Effector memory CD4-positive, alpha-beta T cell (primary cell): ENCODE data around the gene YIPF2.
"Not testable (repeated sequence)": the region's sequence is repeated elsewhere in the genome, so short reads cannot be mapped to it uniquely, and the experiment has no call there.

Source experiments
- DNase-seq, 3 donors: peaks; one replicate each; pipeline ENCODE4 v3.0.0-alpha.2; 2020
- H3K27ac ChIP-seq: 2 replicates; pipeline ENCODE4 v1.7.0; 2013; ENCODE audit warnings: mild to moderate bottlenecking, low read length, moderate library complexity; ENCODE audit not compliant: insufficient read depth, poor library complexity, severe bottlenecking
- H3K27me3 ChIP-seq: replicated peaks from 2 replicates; pipeline ENCODE4 v1.7.0; 2013; ENCODE audit warnings: mild to moderate bottlenecking, low read length; ENCODE audit not compliant: insufficient read depth, control insufficient read depth, poor library complexity, severe bottlenecking
- H3K36me3 ChIP-seq: 2 replicates; pipeline ENCODE4 v1.7.0; 2013; ENCODE audit warnings: mild to moderate bottlenecking, low read length, moderate library complexity; ENCODE audit not compliant: control insufficient read depth, insufficient read depth
- H3K4me1 ChIP-seq: 2 replicates; pipeline ENCODE4 v1.7.0; 2013; ENCODE audit warnings: low read length, mild to moderate bottlenecking; ENCODE audit not compliant: control insufficient read depth, insufficient read depth, poor library complexity, severe bottlenecking
- H3K4me3 ChIP-seq: 2 replicates; pipeline ENCODE4 v1.7.0; 2013; ENCODE audit warnings: low read length, low read depth, mild to moderate bottlenecking; ENCODE audit not compliant: insufficient read depth, poor library complexity, severe bottlenecking
- H3K9me3 ChIP-seq: 2 replicates; pipeline ENCODE4 v1.7.0; 2013; ENCODE audit warnings: mild to moderate bottlenecking, low read length, moderate library complexity; ENCODE audit not compliant: control insufficient read depth

The YIPF2 gene

GRCh38 chr19:10941649-10942048 is 13.2 kb upstream of the YIPF2 start:
- H3K36me3 ChIP-seq, H3K4me1 ChIP-seq, H3K9me3 ChIP-seq, H3K4me3 ChIP-seq, H3K27ac ChIP-seq, DNase-seq, H3K27me3 ChIP-seq: not testable (repeated sequence)

GRCh38 chr19:10936661-10937084 is 8.2 kb upstream of the YIPF2 start:
- no peak overlapping the region for H3K27ac ChIP-seq
- no peak overlapping the region for H3K4me3 ChIP-seq
- no peaks in the 10 kb centered on the region for H3K4me1 ChIP-seq
- no peaks in the 10 kb centered on the region for H3K27me3 ChIP-seq
- no peaks in the 10 kb centered on the region for H3K9me3 ChIP-seq
- peak in 1 of 3 donors; percentile 21 for DNase-seq
- peaks cover 5% of the 10 kb centered on the region for H3K36me3 ChIP-seq

DNA sequence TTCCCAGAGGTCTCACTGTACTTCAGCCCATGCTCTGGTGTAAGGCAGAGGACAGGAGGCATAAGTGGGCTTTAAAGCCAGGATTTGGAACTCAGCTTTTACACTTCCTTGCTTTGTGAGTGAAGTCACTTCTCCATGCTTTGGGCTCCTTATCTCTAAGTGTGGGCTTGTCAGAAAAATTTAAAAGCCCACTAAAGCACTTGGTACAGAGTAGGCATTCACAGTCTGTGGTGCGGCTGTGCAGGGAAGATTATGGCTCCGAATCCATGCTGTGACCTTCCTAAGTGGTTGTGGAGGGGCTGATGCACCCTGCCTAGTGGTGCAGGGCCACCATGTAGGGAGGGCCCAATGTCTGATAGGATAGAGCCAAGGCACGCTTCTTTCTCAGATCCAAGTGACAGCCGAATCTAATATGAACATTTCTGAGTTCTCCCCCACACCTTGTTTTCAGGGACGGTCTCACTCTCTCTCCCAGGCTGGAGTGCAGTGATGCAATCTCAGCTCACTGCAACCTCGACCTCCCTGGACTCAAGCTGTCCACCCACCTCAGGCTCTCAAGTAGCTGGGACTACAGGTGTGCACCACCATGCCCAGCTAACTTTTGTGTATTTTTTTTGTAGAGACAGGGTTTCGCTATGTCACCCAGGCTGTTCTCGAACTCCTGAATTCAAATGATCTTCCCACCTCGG is 7.1 kb upstream of the YIPF2 start:
- H3K4me3 ChIP-seq, result no peak overlapping the region
- H3K27ac ChIP-seq, result no peak overlapping the region
- H3K36me3 ChIP-seq, result peaks cover 5% of the 10 kb centered on the region
- H3K4me1 ChIP-seq, result no peaks in the 10 kb centered on the region
- H3K9me3 ChIP-seq, result no peaks in the 10 kb centered on the region
- H3K27me3 ChIP-seq, result no peaks in the 10 kb centered on the region
- DNase-seq, result no peak

GRCh38 chr19:10929402-10929794 is 959 bp upstream of the YIPF2 start:
- Histone ChIP-seq H3K4me3 (peak overlapping the region; percentile 69), H3K36me3 (peaks cover 8% of the 10 kb centered on the region), H3K27me3 (no peaks in the 10 kb centered on the region), H3K27ac (peak overlapping the region; percentile 75), H3K4me1 (peaks cover 15% of the 10 kb centered on the region), H3K9me3 (no peaks in the 10 kb centered on the region)
- no peak for DNase-seq

DNA sequence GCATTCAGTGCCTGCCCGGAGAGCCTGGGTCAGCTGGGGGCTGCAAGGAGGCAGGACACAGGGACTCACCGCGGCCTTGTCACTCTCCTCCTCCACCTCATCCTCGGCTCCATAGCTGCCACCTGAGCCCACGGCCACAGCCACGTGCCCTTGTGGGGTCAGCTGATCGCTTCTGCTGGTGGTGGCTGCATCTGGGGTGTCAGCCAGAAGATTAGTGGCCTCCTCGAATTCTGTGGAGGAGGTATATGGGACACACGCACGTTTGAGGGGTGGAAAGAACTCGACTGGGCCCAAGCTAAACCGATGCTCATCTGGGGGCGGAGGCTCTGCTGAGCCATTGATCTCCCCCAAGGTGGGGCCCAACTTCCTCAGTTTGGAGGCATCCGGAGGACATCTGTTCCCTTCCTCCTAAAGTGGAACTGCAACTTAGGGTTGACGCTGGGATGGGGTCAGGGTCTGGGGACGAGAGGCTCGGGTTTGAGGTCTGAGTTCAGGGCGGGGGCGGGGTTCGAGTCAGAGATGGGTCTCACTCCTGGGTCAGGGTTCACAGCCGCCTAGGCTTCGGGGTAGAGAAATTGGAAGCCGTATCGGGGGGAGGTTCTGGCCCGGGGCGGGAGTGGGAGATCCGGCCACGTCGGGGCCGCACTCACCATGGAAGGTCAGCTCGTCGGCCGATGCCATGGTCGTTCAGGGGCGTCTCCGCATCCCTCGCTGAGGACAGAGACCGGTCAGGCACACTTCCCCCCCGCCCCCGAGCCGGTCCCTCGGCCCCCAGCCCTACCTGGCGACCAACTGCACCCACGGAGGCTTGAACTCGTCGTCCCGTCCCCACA is 493 bp downstream of the YIPF2 start:
- Histone ChIP-seq H3K27ac (peak overlapping the region; percentile 75), H3K36me3 (peaks cover 19% of the 10 kb centered on the region), H3K27me3 (no peaks in the 10 kb centered on the region), H3K4me3 (peak overlapping the region; percentile 69), H3K4me1 (peaks cover 15% of the 10 kb centered on the region), H3K9me3 (no peaks in the 10 kb centered on the region)
- no peak for DNase-seq

DNA sequence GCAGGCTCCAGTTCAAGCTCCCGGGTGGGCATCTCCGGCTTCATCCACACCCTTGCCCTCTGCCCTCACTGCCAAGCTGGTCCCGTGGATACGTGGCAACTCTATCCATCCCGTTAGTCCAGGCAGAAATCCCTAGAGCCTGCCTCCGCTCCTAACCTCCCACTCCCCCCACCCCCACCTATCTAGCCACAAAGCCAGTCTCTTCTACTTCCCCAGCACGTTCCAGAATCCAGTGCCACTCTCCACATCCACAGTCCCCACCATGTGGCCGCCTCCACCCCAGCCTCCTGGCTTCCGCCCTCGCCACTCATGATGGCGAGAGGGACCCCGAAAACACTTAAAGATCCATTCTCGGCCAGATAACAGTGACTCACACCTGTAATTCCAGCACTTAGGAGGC is 3.8 kb downstream of the YIPF2 start:
- no peak overlapping the region for H3K4me3 ChIP-seq
- H3K27me3 ChIP-seq, result no peaks in the 10 kb centered on the region
- H3K9me3 ChIP-seq, result no peaks in the 10 kb centered on the region
- no peak for DNase-seq
- H3K36me3 ChIP-seq, result peaks cover 31% of the 10 kb centered on the region
- peaks cover 11% of the 10 kb centered on the region for H3K4me1 ChIP-seq
- no peak overlapping the region for H3K27ac ChIP-seq

DNA sequence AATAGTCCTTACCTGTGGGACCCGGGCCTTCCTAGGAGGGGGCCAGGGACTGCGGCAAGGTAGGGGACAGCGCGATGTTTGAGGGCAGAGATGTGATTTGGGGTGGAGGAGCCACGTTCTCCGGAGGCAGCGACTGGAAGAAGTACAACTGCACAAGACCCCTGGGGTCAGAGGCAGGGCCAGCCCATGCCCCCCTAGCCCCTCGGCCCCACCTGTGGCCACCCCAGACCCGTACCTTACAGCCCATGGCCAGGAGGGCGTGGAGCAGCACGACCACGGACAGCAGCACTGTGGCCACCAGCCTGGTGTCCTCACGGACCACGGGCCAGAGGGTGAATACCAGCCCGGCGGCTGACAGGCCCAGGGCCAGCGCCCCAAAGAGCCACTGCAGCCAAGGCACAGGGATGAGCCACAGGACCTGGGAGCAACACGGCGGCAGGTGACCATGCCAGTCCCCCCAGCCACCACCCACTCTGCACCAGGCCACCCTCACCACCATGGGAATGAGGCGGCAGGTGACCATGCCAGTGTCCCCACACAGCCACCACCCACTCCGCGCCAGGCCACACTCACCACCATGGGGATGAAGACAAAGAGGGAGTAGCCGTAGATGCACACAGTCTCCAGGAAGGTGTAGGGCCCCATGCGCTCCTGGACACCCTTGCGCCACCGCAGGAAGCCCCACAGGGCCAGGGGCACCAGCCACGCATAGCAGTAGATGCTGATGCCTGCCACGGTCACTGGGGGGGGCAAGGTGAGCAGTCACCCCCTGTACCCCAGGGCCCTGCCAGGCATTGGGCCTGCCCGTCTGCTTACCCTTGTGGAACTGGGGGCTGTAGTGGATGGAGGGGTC is 5.0 kb downstream of the YIPF2 start:
- Histone ChIP-seq H3K4me3 (no peak overlapping the region), H3K27me3 (no peaks in the 10 kb centered on the region), H3K36me3 (peaks cover 36% of the 10 kb centered on the region), H3K4me1 (peaks cover 5% of the 10 kb centered on the region), H3K27ac (no peak overlapping the region), H3K9me3 (no peaks in the 10 kb centered on the region)
- no peak for DNase-seq

DNA sequence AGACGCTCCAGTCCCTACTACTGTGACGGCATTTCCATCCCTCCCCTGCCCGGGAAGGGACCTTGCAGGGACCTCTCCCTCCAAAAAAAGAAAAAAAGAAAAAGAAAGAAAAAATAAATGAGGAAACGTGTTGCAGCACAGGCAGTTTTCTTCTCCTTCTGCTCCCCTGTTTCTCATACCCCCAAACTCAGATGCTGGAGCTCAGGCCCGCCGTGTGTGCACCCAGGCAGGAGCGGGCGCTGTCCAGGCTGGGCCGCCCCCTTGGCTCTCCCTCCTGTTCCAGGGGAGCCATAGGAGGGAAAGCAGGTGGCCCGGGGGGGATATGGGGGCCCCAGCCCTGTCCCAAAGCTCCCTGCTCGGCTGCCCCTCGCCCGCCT is 5.8 kb downstream of the YIPF2 start:
- DNase-seq, result no peak
- peaks cover 36% of the 10 kb centered on the region for H3K36me3 ChIP-seq
- H3K9me3 ChIP-seq, result no peaks in the 10 kb centered on the region
- no peaks in the 10 kb centered on the region for H3K27me3 ChIP-seq
- no peak overlapping the region for H3K4me3 ChIP-seq
- no peak overlapping the region for H3K27ac ChIP-seq
- H3K4me1 ChIP-seq, result no peaks in the 10 kb centered on the region

- no peak for DNase-seq
- H3K27ac ChIP-seq, result no peak overlapping the region
- H3K9me3 ChIP-seq, result no peaks in the 10 kb centered on the region
- H3K36me3 ChIP-seq, result peaks cover 36% of the 10 kb centered on the region
- H3K4me3 ChIP-seq, result no peak overlapping the region
- H3K4me1 ChIP-seq, result no peaks in the 10 kb centered on the region
- no peaks in the 10 kb centered on the region for H3K27me3 ChIP-seq
Observed at GRCh38 chr19:10921910-10922637, 6.4 kb downstream of the YIPF2 start.
